GM19463 (cell line): ENCODE data around the gene GPT2.

Experiments used
- ATAC-seq: cut with Tn5 transposase; IDR thresholded peaks from one replicate; pipeline ENCODE4 v1.9.1; 2021; ENCODE audit warnings: mild to moderate bottlenecking, moderate library complexity; ENCODE audit not compliant: unreplicated experiment

Gene GPT2

DNA sequence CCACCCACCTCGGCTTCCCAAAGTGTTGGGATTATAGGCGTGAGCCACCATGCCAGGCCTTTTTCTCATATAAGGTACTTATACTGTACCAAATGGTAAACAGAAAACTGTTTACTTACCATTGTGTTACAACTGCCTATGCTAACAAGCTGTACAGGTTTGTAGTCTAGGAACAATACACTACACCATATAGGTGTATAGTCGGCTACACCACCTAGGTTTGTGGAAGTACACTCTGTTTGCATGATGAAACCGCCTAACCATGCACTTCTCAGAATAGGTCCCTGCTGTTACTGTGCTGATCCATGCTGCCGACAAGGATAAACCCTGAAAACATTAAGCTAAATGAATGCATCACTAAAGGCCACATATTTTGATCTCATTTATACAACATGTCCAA, 70.4 kb downstream of the GPT2 start:
- ATAC-seq, result no peak

DNA sequence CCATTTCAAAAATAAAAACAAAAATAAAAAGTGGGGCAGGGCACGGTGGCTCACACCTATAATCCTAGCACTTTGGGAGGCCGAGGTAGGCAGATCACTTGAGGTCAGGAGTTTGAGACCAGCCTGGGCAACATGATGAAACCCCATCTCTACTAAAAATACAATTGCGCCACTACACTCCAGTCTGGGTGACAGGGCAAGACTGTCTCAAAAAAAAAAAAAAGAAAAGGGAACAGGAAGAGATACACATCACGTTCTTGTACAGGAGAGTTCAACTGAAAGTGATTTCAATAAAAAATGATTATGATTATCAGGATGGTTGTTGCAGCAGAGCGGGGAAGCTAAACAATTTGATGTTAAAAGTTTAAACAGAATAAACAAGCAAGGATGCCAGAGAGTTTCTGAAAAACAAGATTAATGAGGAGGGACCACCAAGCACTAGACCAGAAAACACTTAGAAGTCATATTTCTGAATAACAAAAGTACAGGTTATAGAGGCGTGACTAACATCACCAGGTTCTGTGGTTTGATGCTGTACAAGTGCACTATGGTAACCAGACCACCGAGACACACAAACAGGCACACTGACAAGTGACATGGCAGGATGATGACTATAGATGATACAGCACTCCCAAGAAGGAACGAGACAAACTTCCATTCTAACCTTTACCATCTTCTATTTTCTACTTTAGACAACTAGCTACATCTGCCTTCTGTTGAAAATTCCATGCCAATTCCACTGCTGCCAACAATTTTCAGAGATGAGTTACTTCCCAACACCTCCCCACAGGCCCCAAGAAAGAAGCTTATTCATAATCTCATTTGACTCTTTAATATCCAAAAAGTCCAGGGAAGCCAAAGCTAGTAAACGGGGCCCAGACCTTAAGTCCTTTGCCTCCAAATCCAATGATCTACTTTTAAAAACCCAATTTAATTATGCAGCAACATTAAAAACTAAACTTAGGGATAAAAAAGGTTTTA, 77.5 kb downstream of the GPT2 start:
- peak; percentile 60 for ATAC-seq

DNA sequence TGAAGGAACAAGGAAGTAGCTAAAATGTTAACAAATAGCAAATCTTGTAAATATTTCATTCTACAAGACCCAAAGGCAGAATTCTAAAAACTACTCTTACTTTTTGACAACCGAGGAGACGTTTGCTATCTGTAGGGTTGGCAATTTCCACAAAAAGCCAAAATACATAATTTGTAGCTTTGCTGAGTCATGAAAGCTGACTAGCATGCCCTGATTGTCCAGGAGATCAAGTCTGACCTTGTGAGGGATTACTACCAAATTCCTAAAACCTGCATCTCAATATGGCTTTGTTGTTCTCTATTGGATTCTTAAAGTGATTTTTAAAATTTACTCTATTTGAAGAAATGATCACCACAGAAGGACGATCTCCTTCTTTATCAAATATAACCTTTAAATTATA, 78.5 kb downstream of the GPT2 start:
- no peak for ATAC-seq

DNA sequence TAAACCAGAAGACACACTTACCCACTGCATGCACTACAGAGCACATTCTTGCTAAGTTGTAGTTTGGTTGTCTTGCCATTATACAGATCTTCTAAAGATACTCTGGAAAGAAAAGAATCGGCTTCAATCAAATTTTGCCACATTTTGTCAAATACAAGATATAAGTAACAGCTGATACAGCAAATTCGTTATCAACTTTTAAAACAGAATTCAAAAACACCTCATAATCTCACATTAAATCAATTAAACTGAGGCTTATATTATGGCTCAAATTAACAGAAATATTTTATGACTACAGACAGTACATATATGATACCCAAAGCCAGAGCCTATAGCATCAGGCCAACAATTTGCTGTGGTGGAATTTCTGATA, 83.9 kb downstream of the GPT2 start:
- no peak for ATAC-seq

DNA sequence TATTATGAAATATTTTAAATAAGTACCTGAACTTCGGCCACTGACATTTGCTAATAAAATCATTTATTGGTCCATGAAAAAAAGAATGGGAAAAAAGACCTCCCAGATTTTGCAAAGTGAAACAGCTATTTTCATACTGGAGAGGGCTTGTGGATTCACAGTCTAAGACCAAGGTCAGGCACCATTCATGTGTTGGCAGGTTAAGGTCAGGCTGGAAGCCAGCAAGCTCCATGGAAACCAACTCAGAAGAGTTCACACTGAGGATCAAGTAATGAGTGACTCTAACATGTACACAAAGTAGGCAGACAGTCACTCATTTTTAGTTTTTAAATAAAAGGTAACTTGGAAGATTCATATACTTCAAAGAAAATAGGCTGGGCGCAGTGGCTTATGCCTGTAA, 85.9 kb downstream of the GPT2 start:
- ATAC-seq, result no peak

DNA sequence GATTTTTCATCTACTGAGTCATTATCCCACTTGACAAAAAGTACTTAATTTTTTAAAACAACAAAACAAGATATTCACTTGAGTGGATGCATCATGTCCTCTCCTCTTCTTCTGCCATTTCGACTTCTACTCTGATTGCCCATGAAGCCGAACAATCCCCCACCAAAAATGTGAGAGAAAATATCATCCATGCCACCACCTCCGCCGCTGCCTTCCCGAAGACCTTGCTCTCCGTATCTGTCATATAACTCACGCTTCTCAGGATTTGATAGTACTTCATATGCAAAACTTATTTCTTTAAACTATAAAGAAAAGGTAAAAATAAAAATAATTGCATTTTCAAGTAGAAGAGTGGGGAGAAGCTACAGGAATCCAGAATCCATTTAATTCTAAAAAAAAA, 87.1 kb downstream of the GPT2 start:
- ATAC-seq, result no peak

DNA sequence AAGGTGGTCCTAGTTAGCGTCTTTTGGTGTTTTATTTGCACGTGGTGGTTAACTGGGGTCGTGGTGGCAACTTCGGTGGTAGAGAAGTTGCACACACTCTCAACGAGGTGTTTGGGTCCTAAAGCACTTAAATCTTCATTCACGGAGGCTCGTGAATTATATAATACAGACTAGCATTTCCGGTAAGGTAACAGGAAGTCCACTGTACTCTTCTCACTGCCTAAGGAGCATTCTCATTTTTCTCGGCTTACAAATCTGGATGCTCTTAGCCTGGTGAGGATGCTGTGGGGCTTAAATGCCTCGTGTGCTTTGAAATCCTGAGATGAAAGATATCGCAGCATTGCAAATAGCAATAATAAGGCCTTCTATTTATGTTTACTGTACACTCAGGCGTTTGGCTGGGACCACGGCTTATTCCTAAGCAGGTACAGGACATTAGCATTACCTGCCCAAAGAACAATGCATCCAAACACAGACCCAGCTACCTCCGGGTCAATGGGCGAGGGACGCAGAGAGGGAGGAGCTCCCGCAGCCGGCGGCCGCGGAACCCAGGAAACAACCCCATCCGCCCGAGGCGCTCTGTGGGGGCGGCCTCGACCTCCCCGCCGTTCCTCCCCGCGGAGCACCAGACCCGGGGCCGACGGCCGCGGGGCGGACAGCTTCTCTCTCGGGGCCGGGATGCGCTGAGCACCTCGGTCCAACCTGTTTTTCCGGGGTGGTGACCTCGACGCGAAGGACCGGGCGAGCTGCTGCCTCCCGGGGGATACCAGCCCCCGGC, 88.5 kb downstream of the GPT2 start:
- ATAC-seq, result peak; percentile 41

DNA sequence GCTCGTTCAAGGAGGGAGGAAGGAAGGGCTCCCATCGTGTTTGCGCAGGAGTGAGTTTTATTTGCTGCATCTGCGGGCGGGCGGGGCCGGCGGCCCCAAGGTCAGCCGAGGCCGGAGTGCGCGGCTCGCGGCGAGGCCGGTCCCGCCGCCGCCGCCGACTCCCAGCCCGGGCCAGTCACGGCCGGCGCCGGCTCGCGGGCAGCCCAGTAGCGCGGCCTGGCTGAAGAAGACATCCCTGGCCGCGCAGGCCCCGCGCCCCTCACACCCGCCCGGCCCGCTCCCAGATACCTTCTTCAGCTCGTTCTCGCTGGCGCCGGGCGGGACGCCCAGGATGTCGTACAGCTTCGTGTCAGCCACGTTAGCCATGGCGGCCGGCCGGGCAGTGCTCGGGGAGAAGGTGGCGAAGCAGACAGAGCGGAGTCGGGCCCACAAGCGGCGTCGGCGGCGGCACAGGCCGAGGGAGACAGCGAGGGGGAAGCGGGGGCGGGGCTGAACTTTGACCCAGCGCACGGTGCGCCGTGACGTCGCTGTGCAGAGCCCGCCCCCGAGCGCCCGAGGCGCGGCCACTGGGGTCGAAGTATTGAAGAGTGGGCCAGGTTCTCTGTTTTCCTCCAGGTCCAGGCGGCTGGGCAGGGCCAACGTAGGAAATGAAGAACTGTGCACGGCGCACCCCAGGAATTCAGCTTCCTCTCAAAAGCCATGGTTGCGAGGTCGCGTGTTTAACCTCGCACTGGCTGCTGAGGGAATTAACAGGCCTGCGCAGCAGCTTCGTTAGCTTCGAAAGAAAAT, 89.2 kb downstream of the GPT2 start, which contains the start of gene DNAJA2:
TSS of gene DNAJA2 (minus strand) at position 468 of the 789 bp plus-strand sequence. CDS start at position 366, 102 bp downstream.
- ATAC-seq, result peak; percentile 88

DNA sequence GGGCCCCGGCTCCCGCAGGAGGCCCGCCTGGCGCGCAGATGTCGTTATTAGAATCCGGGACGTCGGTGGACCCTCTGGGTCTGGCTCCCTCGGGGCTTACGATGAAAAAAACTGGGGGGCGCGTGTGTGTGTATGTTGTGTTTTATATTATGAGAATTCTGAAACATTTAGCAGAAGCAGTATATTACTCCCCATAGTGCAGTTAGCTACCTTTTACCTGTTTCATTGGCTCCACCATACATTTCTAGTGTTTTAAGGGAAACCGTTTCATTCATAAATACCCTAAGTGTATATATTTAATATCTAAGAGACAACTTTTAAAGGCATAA, 89.8 kb downstream of the GPT2 start:
- ATAC-seq, result no peak

DNA sequence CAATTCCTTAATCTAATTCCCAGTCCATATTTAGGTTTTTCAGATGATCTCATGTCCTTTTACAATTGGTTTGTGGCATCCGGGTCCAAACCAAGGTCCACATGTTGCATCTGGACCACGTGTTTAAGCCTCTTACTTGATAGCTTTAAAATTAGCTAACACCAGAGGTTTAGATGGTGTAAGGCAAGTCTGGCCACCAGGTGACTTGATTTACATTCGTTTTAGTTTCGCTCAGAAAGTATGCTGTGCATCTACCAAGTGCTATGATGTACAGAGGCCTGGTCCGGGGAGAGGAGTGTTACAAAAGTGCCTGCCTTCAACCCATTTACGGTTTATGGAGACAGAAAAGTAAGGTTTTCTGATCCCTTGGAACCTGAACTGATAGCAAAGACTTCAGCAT, 90.2 kb downstream of the GPT2 start:
- no peak for ATAC-seq

DNA sequence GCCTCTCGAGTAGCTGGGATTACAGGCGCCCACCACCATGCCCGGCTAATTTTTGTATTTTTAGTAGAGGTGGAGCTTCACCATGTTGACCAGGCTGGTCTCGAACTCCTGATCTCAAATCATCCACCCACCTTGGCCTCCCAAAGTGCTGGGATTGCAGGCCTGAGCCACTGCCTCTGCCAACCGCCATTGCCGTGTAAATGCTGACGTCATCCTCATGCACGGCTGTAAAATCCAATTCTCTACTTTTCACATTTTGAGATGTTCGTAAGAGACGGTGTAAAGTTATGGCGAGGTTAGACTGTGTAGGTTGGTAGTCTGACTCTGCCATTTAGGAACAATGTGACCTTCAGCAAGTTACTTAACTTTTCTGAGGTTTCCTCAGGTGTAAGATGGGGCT, 91.0 kb downstream of the GPT2 start:
- ATAC-seq, result no peak

DNA sequence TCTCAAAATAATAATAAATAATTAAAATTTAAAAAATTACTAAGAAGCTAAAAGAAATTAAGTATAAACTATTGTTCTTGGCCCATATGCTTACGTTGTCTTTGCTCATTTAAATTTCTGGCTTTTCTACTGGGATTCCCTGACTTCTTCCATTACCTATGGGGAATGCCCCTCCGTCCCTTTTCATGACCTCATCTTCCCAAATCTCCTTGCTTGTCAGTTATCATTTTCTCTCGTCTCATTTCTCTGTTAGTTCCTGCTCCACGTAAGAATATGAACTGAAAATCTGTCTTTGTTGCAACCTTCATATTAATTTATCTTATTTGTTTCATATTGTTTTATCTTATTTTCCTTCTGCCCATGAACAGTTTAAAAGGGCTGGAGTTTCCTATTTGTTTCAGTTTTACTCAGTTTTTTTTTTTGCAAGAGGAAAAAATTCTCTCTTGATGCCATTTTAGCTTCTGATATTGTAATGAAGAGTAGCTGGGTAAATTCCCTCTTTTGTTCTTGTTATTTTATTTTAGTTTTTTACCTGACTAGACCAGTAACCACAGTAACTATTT, 91.8 kb downstream of the GPT2 start:
- no peak for ATAC-seq

DNA sequence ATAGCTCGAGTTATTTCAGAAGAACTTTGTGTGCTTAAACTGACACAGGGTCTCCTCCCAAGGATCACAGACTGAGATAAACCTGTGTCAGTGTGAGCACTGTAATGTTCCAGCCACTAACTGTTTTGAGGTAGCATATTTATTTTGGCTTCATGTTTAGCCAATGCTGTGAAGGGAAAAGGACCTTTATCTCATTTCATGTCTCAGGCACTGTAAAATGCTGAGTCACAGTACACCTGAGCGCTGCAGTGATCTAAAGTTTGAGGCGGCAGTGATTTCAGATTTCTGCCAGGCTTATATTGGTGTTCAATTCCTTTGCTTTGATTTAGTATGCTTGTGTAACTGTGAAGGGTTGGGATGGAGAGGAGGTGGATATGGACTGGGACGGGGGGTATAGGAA, 92.4 kb downstream of the GPT2 start:
- no peak for ATAC-seq
